Measurements from ENCODE around the gene NTRK1.

- TF ChIP-seq CTCF (conservative IDR thresholded peaks at IDR 0.05): no peak
- TF ChIP-seq EZH2 (IDR thresholded peaks at IDR 0.05; ENCODE audit: low read depth): no peak
These were observed 16.0 kb upstream of the NTRK1 start for GRCh38 chr1:156844638-156845037.

Data from PC-9 (cell line).